HG02571 (cell line): ENCODE measurements around the gene SPATA32.

ENCODE experiments used
- ATAC-seq: cut with Tn5 transposase; IDR thresholded peaks from one replicate; pipeline ENCODE4 v1.9.1; 2021; ENCODE audit warnings: mild to moderate bottlenecking, moderate library complexity; ENCODE audit not compliant: unreplicated experiment

SPATA32 gene

GRCh38 chr17:45294506-45294905, 32.6 kb upstream of the SPATA32 start:
- ATAC-seq: no peak

GRCh38 chr17:45293413-45294211, 31.7 kb upstream of the SPATA32 start:
- ATAC-seq: no peak

GRCh38 chr17:45292696-45293412, 31.0 kb upstream of the SPATA32 start:
- ATAC-seq: no peak

- ATAC-seq: no peak
These were observed 29.4 kb upstream of the SPATA32 start for GRCh38 chr17:45291171-45291805.

GRCh38 chr17:45290269-45290765, 28.4 kb upstream of the SPATA32 start:
- no peak for ATAC-seq

- ATAC-seq: no peak
These were observed 27.7 kb upstream of the SPATA32 start for GRCh38 chr17:45289301-45290268.

- ATAC-seq: no peak
These were observed 26.9 kb upstream of the SPATA32 start for GRCh38 chr17:45288825-45289224.

GRCh38 chr17:45287526-45288500, 25.9 kb upstream of the SPATA32 start:
- ATAC-seq: no peak

- no peak for ATAC-seq
These were observed 24.4 kb upstream of the SPATA32 start for GRCh38 chr17:45286286-45286685.

- no peak for ATAC-seq
These were observed 22.6 kb upstream of the SPATA32 start for GRCh38 chr17:45284176-45285140.

- no peak for ATAC-seq
These were observed 21.8 kb upstream of the SPATA32 start for GRCh38 chr17:45283711-45284110.

- no peak for ATAC-seq
These were observed 21.1 kb upstream of the SPATA32 start for GRCh38 chr17:45282683-45283644.

- no peak for ATAC-seq
These were observed 18.0 kb upstream of the SPATA32 start for GRCh38 chr17:45279898-45280297.

GRCh38 chr17:45277992-45278391, 16.1 kb upstream of the SPATA32 start:
- ATAC-seq: no peak

- ATAC-seq: no peak
These were observed 15.4 kb upstream of the SPATA32 start for GRCh38 chr17:45277216-45277849.

GRCh38 chr17:45276031-45276430, 14.1 kb upstream of the SPATA32 start:
- ATAC-seq: no peak

GRCh38 chr17:45274033-45274432, 12.1 kb upstream of the SPATA32 start:
- no peak for ATAC-seq
